HepG2 (cell line): ENCODE measurements around the gene PXK. TPM values are rescaled to one million over a fixed set of nuclear protein-coding genes. Genes with fewer than 3 reads are reported as not detected.

Experiments used
- ATAC-seq: fragments of 200-7000 bp; cut with Tn5 transposase; 3 replicates; pipeline ENCODE4 v1.9.1; 2020; ENCODE audit warnings: mild to moderate bottlenecking, moderate library complexity
- BruUV-seq: library from RNA; stranded (reverse); fragments of 400-500 nt; replicated peaks from 2 replicates; lab custom pipeline; 2021; lab: Mats Ljungman, UMichigan
- CTCF ChIA-PET: fragments of 300-600 bp; formaldehyde crosslinking; extraction: SDS; loops from one replicate; lab custom pipeline; 2021; ENCODE audit warnings: low total read pairs, inconsistent platforms, low intra/inter-chr PET ratio; lab: Yijun Ruan, JAX
- POLR2A ChIA-PET: fragments of 350-600 bp; sonication (Branson Sonifier 250); formaldehyde crosslinking; loops from one replicate; lab custom pipeline; 2020; ENCODE audit warnings: antibody characterized with exemption, inconsistent platforms; lab: Yijun Ruan, JAX
- DNase-seq: peaks from one replicate; pipeline ENCODE4 v3.0.0-alpha.2; 2015; ENCODE audit warnings: low spot score
- FAIRE-seq: peaks from 3 replicates; lab custom pipeline; 2011; peaks lifted over from hg19 to GRCh38; lab: Jason Lieb, UNC
- H2AFZ ChIP-seq: one replicate; pipeline ENCODE4 v1.6.1; 2011; ENCODE audit warnings: low read length, inconsistent platforms
- H3K27ac ChIP-seq: fragments of 300-600 bp; 3 replicates; pipeline ENCODE4 v1.8.0; 2011; ENCODE audit warnings: mixed run types, mild to moderate bottlenecking, mixed read lengths, low read length, inconsistent platforms; ENCODE audit not compliant: insufficient read depth; ENCODE audit errors: extremely low read length
- H3K27me3 ChIP-seq, 2 experiments: fragments of 200-600 bp in 1 of 2; 2 replicates in 1 of 2; 3 replicates in 1 of 2; pipeline versions ENCODE4 v1.6.0 to v1.8.0; 2011; ENCODE audit warnings: low read length in 2 of 2, mild to moderate bottlenecking in 2 of 2, moderate library complexity in 2 of 2, inconsistent platforms in 1 of 2; ENCODE audit not compliant: insufficient read depth in 2 of 2, control insufficient read depth in 1 of 2
- H3K36me3 ChIP-seq, 2 experiments: fragments of 200-600 bp in 1 of 2; replicated peaks in 1 of 2; 2 replicates in 1 of 2; 3 replicates in 1 of 2; pipeline versions ENCODE4 v1.5.1 to v1.8.0; 2011; ENCODE audit warnings: low read length in 2 of 2, inconsistent platforms in 1 of 2; ENCODE audit not compliant: insufficient read depth in 2 of 2, control insufficient read depth in 1 of 2
- H3K4me1 ChIP-seq: 2 replicates; pipeline ENCODE4 v1.5.1; 2012; ENCODE audit warnings: low read length, inconsistent platforms; ENCODE audit not compliant: insufficient read depth
- H3K4me2 ChIP-seq: 2 replicates; pipeline ENCODE4 v1.6.0; 2011; ENCODE audit warnings: low read depth, low read length, inconsistent platforms
- H3K4me3 ChIP-seq, 3 experiments: fragments of 200-600 bp in 1 of 3; sonication (generic), shearing (Covaris generic) in 1 of 3; replicated peaks in 1 of 3; 2 replicates each; pipeline ENCODE4 v1.5.1; 2011 to 2016; ENCODE audit warnings: low read length in 3 of 3, inconsistent platforms in 2 of 3, low read depth in 2 of 3, mild to moderate bottlenecking in 2 of 3, control low read depth in 1 of 3, mixed read lengths in 1 of 3; ENCODE audit not compliant: insufficient read depth in 1 of 3
- H3K79me2 ChIP-seq: one replicate; pipeline ENCODE4 v1.6.1; 2011; ENCODE audit warnings: low read length, inconsistent platforms; ENCODE audit not compliant: insufficient read depth
- H3K9ac ChIP-seq: 2 replicates; pipeline ENCODE4 v1.6.0; 2011; ENCODE audit warnings: mild to moderate bottlenecking, low read depth, low read length, inconsistent platforms; ENCODE audit not compliant: insufficient read depth
- H3K9me3 ChIP-seq: 2 replicates; pipeline ENCODE4 v1.5.1; 2012; ENCODE audit warnings: mild to moderate bottlenecking, low read length
- H4K20me1 ChIP-seq: 2 replicates; pipeline ENCODE4 v1.6.0; 2011; ENCODE audit warnings: inconsistent platforms, mild to moderate bottlenecking, low read length, moderate library complexity; ENCODE audit not compliant: insufficient read depth
- BHLHE40 ChIP-seq: IDR thresholded peaks from 2 replicates; pipeline ENCODE4 v1.6.1; 2011; ENCODE audit warnings: low read length, improper control_type of control experiment
- ZNF253 ChIP-seq: sonication (generic); formaldehyde crosslinking; IDR thresholded peaks from 2 replicates; pipeline ENCODE4 v1.8.0; 2022; ENCODE audit warnings: mild to moderate bottlenecking, missing genetic modification reagents, borderline replicate concordance
- ZNF841 ChIP-seq: sonication (generic); formaldehyde crosslinking; IDR thresholded peaks from 2 replicates; pipeline ENCODE4 v1.8.1; 2023; ENCODE audit warnings: missing genetic modification reagents, borderline replicate concordance
- WGBS: methylation state at CpG from one replicate; pipeline ENCODE4 v1.1.6; 2017; ENCODE audit warnings: low lambda C conversion rate; 5-methylcytosine and 5-hydroxymethylcytosine counted together
- in situ Hi-C: cut with HindIII; loops from 2 replicates; pipeline ENCODE4 v1.10.0; 2017; ENCODE audit warnings: low pct_unique_long_range_greater_than_20kb; ENCODE audit not compliant: extremely low pct_ligation_motif_present
- intact Hi-C: fragments of 100-400 bp; cut with micrococcal nuclease; formaldehyde crosslinking; loops from one replicate; pipeline ENCODE4 v1.10.0; 2022; ENCODE audit not compliant: unreplicated experiment
- polyA plus RNA-seq, 8 experiments: library from polyadenylated mRNA; depleted of rRNA in 3 of 8; stranded (reverse) in 7 of 8; unstranded in 1 of 8; fragments of >200 nt; fragmentation: Illumina TruSeq in 4 of 8; extraction: Trizol in 4 of 8; gene quantifications; 2 replicates each; pipeline versions ENCODE4 v1.2.1 to v1.2.3, GENCODE V29; 2011 to 2016; ENCODE audit warnings: low read depth in 4 of 8, missing spikeins in 1 of 8, mixed read lengths in 1 of 8; ENCODE audit not compliant: insufficient read depth in 1 of 8
- total RNA-seq, 5 experiments: library from RNA; depleted of rRNA; stranded (reverse); fragments of >200 nt; fragmentation: Illumina TruSeq; extraction: Trizol; gene quantifications; 2 replicates each; pipeline ENCODE4 v1.2.3, GENCODE V29; 2016; ENCODE audit warnings: low read depth in 1 of 5
- TF ChIP-seq, protein P1 (sequence below): sonication (generic); formaldehyde crosslinking; IDR thresholded peaks from 2 replicates; pipeline ENCODE4 v1.5.0; 2020; ENCODE audit warnings: mild to moderate bottlenecking, missing genetic modification reagents

Gene PXK
- total and polyA plus RNA-seq, 2 of the 13 experiments (the other 11 are each of a cell fraction or from before 2014, with no cell fraction given): 6.4 to 18.6 TPM

DNA sequence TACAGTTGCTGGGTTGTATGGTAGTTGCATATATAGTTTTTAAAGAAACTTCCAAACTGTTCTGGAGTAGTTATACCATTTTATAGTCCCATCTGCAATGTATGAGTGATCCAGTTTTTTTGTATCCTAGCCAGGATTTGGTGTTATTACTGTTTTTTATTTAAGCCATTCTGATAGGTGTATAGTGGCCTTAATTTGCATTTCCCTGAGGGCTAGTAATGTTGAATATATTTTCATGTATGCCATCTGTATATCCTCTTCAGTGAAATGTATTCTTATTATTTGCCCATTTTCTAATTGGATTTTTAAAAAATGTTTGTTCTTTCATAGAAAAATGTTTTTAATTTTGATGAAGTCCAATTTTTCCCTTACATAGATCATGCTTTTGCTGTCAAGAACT, 29.2 kb downstream of the PXK start:
- ChIA-PET CTCF (no interaction called here), POLR2A (no interaction called here)
- TF ChIP-seq BHLHE40 (no peak), ZNF253 (no peak)
- H2AFZ ChIP-seq: no peak overlapping the region
- BruUV-seq: no TSS peak
- no peaks in the 10 kb centered on the region for H3K79me2 ChIP-seq
- no peak overlapping the region for H3K4me3 ChIP-seq
- DNase-seq (no peak), FAIRE-seq (no peak), ATAC-seq (no peak)
- no peaks in the 10 kb centered on the region for H3K27me3 ChIP-seq
- no peak overlapping the region for H3K27ac ChIP-seq
- H3K9me3 ChIP-seq: no peaks in the 10 kb centered on the region
- 0 out of 2 replicates have a peak, but pooled peaks cover 4% of the 10 kb centered on the region for H4K20me1 ChIP-seq
- H3K36me3 ChIP-seq: no peaks in the 10 kb centered on the region
- no peak overlapping the region for H3K9ac ChIP-seq
- 0 out of 2 replicates have a peak, but pooled peaks cover 5% of the 10 kb centered on the region for H3K4me1 ChIP-seq
- H3K4me2 ChIP-seq: no peak overlapping the region
- in situ Hi-C loops (no loop called here), intact Hi-C loops (no loop called here)

DNA sequence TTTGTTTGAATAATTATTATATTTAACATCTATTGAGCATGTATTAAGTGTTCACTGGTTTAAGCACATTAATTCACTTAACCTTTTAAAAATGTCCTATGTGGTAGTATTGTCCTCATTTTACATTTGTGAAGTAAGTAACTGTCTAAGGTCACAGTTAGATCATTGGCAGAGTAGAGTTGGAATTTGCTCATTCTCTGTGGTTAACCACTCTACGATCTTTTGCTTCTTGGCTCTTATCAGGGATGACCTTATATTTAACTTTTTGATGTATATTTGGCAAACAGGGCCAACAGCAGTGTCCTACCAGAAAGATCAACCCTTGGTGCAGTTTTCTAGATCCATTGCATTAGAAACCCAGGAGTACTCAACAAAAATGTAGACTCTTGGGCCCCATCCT, 34.0 kb downstream of the PXK start:
- no peak overlapping the region for H3K4me3 ChIP-seq
- H4K20me1 ChIP-seq: no peaks in the 10 kb centered on the region
- ChIA-PET POLR2A (no interaction called here), CTCF (no interaction called here)
- H3K9ac ChIP-seq: no peak overlapping the region
- no peak overlapping the region for H2AFZ ChIP-seq
- TF ChIP-seq ZNF841 (CRISPR knock-in tag): no peak
- TF ChIP-seq, protein P1, sequence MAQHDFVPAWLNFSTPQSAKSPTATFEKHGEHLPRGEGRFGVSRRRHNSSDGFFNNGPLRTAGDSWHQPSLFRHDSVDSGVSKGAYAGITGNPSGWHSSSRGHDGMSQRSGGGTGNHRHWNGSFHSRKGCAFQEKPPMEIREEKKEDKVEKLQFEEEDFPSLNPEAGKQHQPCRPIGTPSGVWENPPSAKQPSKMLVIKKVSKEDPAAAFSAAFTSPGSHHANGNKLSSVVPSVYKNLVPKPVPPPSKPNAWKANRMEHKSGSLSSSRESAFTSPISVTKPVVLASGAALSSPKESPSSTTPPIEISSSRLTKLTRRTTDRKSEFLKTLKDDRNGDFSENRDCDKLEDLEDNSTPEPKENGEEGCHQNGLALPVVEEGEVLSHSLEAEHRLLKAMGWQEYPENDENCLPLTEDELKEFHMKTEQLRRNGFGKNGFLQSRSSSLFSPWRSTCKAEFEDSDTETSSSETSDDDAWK (CRISPR knock-in tag): no peak
- H3K27ac ChIP-seq: no peak overlapping the region
- 0 out of 2 replicates have a peak, but pooled peaks cover 6% of the 10 kb centered on the region for H3K4me1 ChIP-seq
- no TSS peak for BruUV-seq
- ATAC-seq: no peak
- no peak for DNase-seq
- intact Hi-C loops: no loop called here
- no peak for FAIRE-seq
- 44% methylated on average over 1 of the region's 1 CpG for WGBS
- no peaks in the 10 kb centered on the region for H3K27me3 ChIP-seq
- in situ Hi-C loops: no loop called here
- H3K36me3 ChIP-seq: no peaks in the 10 kb centered on the region
- no peaks in the 10 kb centered on the region for H3K79me2 ChIP-seq
- no peaks in the 10 kb centered on the region for H3K9me3 ChIP-seq
- H3K4me2 ChIP-seq: no peak overlapping the region
